ENCODE data around the gene METTL4. TPM values are rescaled to one million over a fixed set of nuclear protein-coding genes. Genes with fewer than 3 reads are reported as not detected.

The METTL4 gene
- total and polyA plus RNA-seq, 9 of the 15 experiments (the other 6 are each of a cell fraction or from before 2014, with no cell fraction given) = 7.9 to 32.8 (median 22.1) TPM

DNA sequence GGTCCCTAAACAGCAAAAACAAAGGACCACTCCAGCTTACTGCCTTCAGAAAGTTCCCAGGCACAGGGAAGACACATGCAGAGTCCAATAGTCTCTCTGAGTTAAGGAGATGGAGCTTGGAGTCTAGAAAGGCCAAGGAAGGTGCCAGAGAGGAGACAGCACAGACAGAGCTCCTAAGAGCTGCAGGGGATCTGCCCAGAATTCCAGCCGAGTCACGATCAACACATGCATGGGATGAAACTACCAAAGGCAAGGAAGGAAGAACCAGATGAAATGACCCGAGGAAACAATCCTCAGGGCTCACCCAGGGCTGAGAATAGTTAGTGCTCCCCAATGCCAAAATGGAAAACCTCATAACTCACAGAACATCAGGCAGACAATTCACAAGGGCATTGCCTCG is 15.4 kb downstream of the METTL4 start:
- Histone ChIP-seq H3K4me1 (replicated peaks in 1 of 2; ENCODE audit: control insufficient read depth in 2 of 2, insufficient read depth in 2 of 2, low read length in 2 of 2) (no peaks in the 10 kb centered on the region), H3K27ac (ENCODE audit: extremely low read depth, low read depth, low read length) (no peak overlapping the region), H3K9me3 (replicated peaks; ENCODE audit: control insufficient read depth, insufficient read depth, low read depth, low read length) (no peaks in the 10 kb centered on the region), H3K9me1 (ENCODE audit: control insufficient read depth, insufficient read depth, low read length) (no peaks in the 10 kb centered on the region), H3K79me2 (ENCODE audit: control insufficient read depth, insufficient read depth, low read length) (no peaks in the 10 kb centered on the region), H3K4me3 (no peak overlapping the region), H4K20me1 (replicated peaks; ENCODE audit: control insufficient read depth, insufficient read depth, low read length) (no peaks in the 10 kb centered on the region), H3K9ac (ENCODE audit: insufficient read depth in 1 of 2, low read depth in 2 of 2, low read length in 2 of 2) (no peak overlapping the region), H3K36me3 (ENCODE audit: control insufficient read depth, insufficient read depth, low read length) (peaks cover 15% of the 10 kb centered on the region; the same call in 2 of the 3 replicates), H3K4me2 (ENCODE audit: insufficient read depth, low read length) (no peak overlapping the region), H2AFZ (ENCODE audit: low read depth, low read length) (no peak overlapping the region), H3K27me3 (ENCODE audit: control insufficient read depth in 2 of 2, insufficient read depth in 2 of 2, low read length in 2 of 2) (no peaks in the 10 kb centered on the region)
- ChIA-PET CTCF (ENCODE audit: low intra/inter-chr PET ratio) (no interaction called here), POLR2A (interaction anchor here (0.7 to 1.6 kb wide), 6 partner anchors 9 to 1642 kb away, joined by 3 to 5 read pairs (median 4); partner anchors contain the start of genes METTL4 and NDC80)
- ATAC-seq (no peak), FAIRE-seq (no peak), DNase-seq (ENCODE audit: extremely low read depth in 1 of 4, low spot score in 3 of 4) (no peak)
- intact Hi-C loops (cut with micrococcal nuclease) = no loop called here
- WGBS (ENCODE audit: insufficient coverage, low coverage, missing lambda C conversion rate) = 60% methylated on average over 4 of the region's 4 CpGs
- TF ChIP-seq DACH1 (IDR thresholded peaks at IDR 0.05; ENCODE audit: partially characterized antibody) (no peak), PCBP1 (IDR thresholded peaks at IDR 0.05; ENCODE audit: low read depth, low read length, poor library complexity, severe bottlenecking) (no peak), SIRT6 (IDR thresholded peaks at IDR 0.05; ENCODE audit: low read depth, low read length) (no peak), TEAD1 (CRISPR knock-in tag; IDR thresholded peaks at IDR 0.05) (no peak), ZC3H11A (IDR thresholded peaks at IDR 0.05; ENCODE audit: low read depth, low read length) (no peak), ZZZ3 (IDR thresholded peaks at IDR 0.05) (no peak)
- TF ChIP-seq, protein P1, sequence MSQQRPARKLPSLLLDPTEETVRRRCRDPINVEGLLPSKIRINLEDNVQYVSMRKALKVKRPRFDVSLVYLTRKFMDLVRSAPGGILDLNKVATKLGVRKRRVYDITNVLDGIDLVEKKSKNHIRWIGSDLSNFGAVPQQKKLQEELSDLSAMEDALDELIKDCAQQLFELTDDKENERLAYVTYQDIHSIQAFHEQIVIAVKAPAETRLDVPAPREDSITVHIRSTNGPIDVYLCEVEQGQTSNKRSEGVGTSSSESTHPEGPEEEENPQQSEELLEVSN (IDR thresholded peaks at IDR 0.05; ENCODE audit: borderline replicate concordance in 1 of 2, extremely low read depth in 1 of 2, insufficient read depth in 1 of 2, insufficient read length in 1 of 2, low read depth in 1 of 2, low read length in 1 of 2, poor library complexity in 1 of 2, severe bottlenecking in 1 of 2) = no peak
- no TSS peak for BruUV-seq (replicated peaks)
- in situ Hi-C loops (cut with MboI) = no loop called here

All from K562 (cell line).